PC-9 (cell line): ENCODE data around the gene ATP11C. TPM values are rescaled to one million over a fixed set of nuclear protein-coding genes. Genes with fewer than 3 reads are reported as not detected.

Source experiments
- BruUV-seq: library from RNA; stranded (reverse); fragments of 400-500 nt; replicated peaks from 2 replicates; lab custom pipeline; 2021; lab: Mats Ljungman, UMichigan
- CTCF ChIA-PET: fragments of 300-600 bp; sonication (Branson Sonifier 250); formaldehyde crosslinking; loops from one replicate; lab custom pipeline; 2022; ENCODE audit warnings: antibody characterized with exemption; lab: Charles Lee
- POLR2A ChIA-PET: fragments of 300-600 bp; sonication (Branson Sonifier 250); formaldehyde crosslinking; loops from one replicate; lab custom pipeline; 2022; ENCODE audit warnings: antibody characterized with exemption; ENCODE audit not compliant: unreplicated experiment; lab: Charles Lee
- DNase-seq, 2 experiments: peaks; one replicate each; pipeline versions ENCODE4 v3.0.0 to v3.0.0-alpha.2; 2015 to 2022; ENCODE audit warnings: mixed read lengths in 1 of 2
- H2AFZ ChIP-seq: fragments of 200-600 bp; sonication (generic); 2 replicates; pipeline ENCODE4 v1.8.1; 2017; ENCODE audit warnings: antibody characterized with exemption
- H3F3A ChIP-seq: fragments of 200-600 bp; sonication (generic); 2 replicates; pipeline ENCODE4 v1.8.1; 2017; ENCODE audit warnings: antibody characterized with exemption, mild to moderate bottlenecking, low read depth; ENCODE audit not compliant: insufficient read depth
- H3K27ac ChIP-seq: fragments of 200-600 bp; sonication (generic); 2 replicates; pipeline ENCODE4 v1.6.1; 2016; ENCODE audit warnings: mixed run types
- H3K27me3 ChIP-seq: fragments of 200-600 bp; sonication (generic); 2 replicates; pipeline ENCODE4 v1.6.1; 2016; ENCODE audit warnings: low read depth, mixed run types; ENCODE audit not compliant: insufficient read depth
- H3K36me3 ChIP-seq: fragments of 200-600 bp; sonication (generic); 2 replicates; pipeline ENCODE4 v1.6.1; 2016; ENCODE audit warnings: low read depth, mixed run types
- H3K4me1 ChIP-seq: fragments of 200-600 bp; sonication (generic); replicated peaks from 2 replicates; pipeline ENCODE4 v1.6.1; 2016; ENCODE audit warnings: mixed run types; ENCODE audit not compliant: insufficient read depth
- H3K4me2 ChIP-seq: fragments of 200-600 bp; sonication (generic); 2 replicates; pipeline ENCODE4 v1.6.1; 2017; ENCODE audit warnings: mixed run types
- H3K4me3 ChIP-seq: fragments of 200-600 bp; sonication (generic); 2 replicates; pipeline ENCODE4 v1.6.1; 2016; ENCODE audit warnings: mixed run types
- H3K79me2 ChIP-seq: fragments of 200-600 bp; sonication (generic); 2 replicates; pipeline ENCODE4 v1.6.1; 2017; ENCODE audit warnings: low read depth, mixed run types
- H3K9me2 ChIP-seq: fragments of 200-600 bp; sonication (generic); 2 replicates; pipeline ENCODE4 v1.8.1; 2017; ENCODE audit warnings: mild to moderate bottlenecking; ENCODE audit not compliant: insufficient read depth
- H3K9me3 ChIP-seq: fragments of 200-600 bp; sonication (generic); 2 replicates; pipeline ENCODE4 v1.8.1; 2016; ENCODE audit warnings: low read depth; ENCODE audit not compliant: insufficient read depth
- H4K20me1 ChIP-seq: fragments of 200-600 bp; sonication (generic); 2 replicates; pipeline ENCODE4 v1.8.1; 2017; ENCODE audit not compliant: insufficient read depth
- CTCF ChIP-seq: fragments of 200-600 bp; sonication (generic); conservative IDR thresholded peaks from 2 replicates; pipeline ENCODE4 v1.6.1; 2017; ENCODE audit warnings: mixed run types, antibody characterized with exemption, mild to moderate bottlenecking, moderate library complexity
- EZH2 ChIP-seq: fragments of 200-600 bp; sonication (generic); IDR thresholded peaks from 2 replicates; pipeline ENCODE4 v1.8.0; 2017; ENCODE audit warnings: antibody characterized with exemption, low read depth
- intact Hi-C: fragments of 100-400 bp; cut with micrococcal nuclease; formaldehyde crosslinking; loops from one replicate; pipeline ENCODE4 v1.10.0; 2022; ENCODE audit not compliant: unreplicated experiment
- total RNA-seq: library from RNA; stranded (reverse); gene quantifications from 2 replicates; pipeline ENCODE4 v1.2.3, GENCODE V29; 2021

Gene ATP11C
- total RNA-seq, 1 experiment from 2014 or later: 13.0 TPM

GRCh38 chrX:139692908-139693307 is 239.9 kb downstream of the ATP11C start:
- CTCF ChIA-PET: interaction anchor here (0.6 kb wide), 1 partner anchor 183 kb away, joined by 4 read pairs; no protein-coding TSS in a partner anchor
- Histone ChIP-seq H3K4me1 (no peaks in the 10 kb centered on the region), H3F3A (no peaks in the 10 kb centered on the region), H3K27ac (no peak overlapping the region), H3K36me3 (no peaks in the 10 kb centered on the region), H3K79me2 (no peaks in the 10 kb centered on the region), H2AFZ (no peak overlapping the region), H3K4me2 (no peak overlapping the region), H3K4me3 (no peak overlapping the region), H3K27me3 (peaks cover 11% of the 10 kb centered on the region; the same call in 1 of the 2 replicates), H3K9me3 (no peaks in the 10 kb centered on the region), H4K20me1 (no peaks in the 10 kb centered on the region), H3K9me2 (no peaks in the 10 kb centered on the region)
- DNase-seq: no peak
- POLR2A ChIA-PET: no interaction called here
- TF ChIP-seq CTCF (no peak), EZH2 (no peak)
- intact Hi-C loops: no loop called here
- BruUV-seq: no TSS peak

- BruUV-seq: no TSS peak
- POLR2A ChIA-PET: no interaction called here
- no peak overlapping the region for H3K4me2 ChIP-seq
- H3F3A ChIP-seq: no peaks in the 10 kb centered on the region
- H3K4me3 ChIP-seq: no peak overlapping the region
- TF ChIP-seq CTCF: no peak
- TF ChIP-seq EZH2: no peak
- H3K27me3 ChIP-seq: peaks cover 11% of the 10 kb centered on the region; the same call in 1 of the 2 replicates
- no peak overlapping the region for H3K27ac ChIP-seq
- no peaks in the 10 kb centered on the region for H3K9me2 ChIP-seq
- CTCF ChIA-PET: interaction anchor here (0.6 kb wide), 1 partner anchor 183 kb away, joined by 4 read pairs; no protein-coding TSS in a partner anchor
- H3K79me2 ChIP-seq: no peaks in the 10 kb centered on the region
- H2AFZ ChIP-seq: no peak overlapping the region
- H3K36me3 ChIP-seq: no peaks in the 10 kb centered on the region
- intact Hi-C loops: no loop called here
- no peak for DNase-seq
- no peaks in the 10 kb centered on the region for H3K4me1 ChIP-seq
- no peaks in the 10 kb centered on the region for H3K9me3 ChIP-seq
- H4K20me1 ChIP-seq: no peaks in the 10 kb centered on the region
These were observed 240.4 kb downstream of the ATP11C start for GRCh38 chrX:139692506-139692849.

- H3K79me2 ChIP-seq: no peaks in the 10 kb centered on the region
- BruUV-seq: no TSS peak
- H3K36me3 ChIP-seq: no peaks in the 10 kb centered on the region
- no peaks in the 10 kb centered on the region for H3K9me3 ChIP-seq
- DNase-seq: no peak
- H3K4me1 ChIP-seq: no peaks in the 10 kb centered on the region
- ChIA-PET POLR2A (no interaction called here), CTCF (interaction anchor here (0.6 kb wide), 1 partner anchor 183 kb away, joined by 4 read pairs; no protein-coding TSS in a partner anchor)
- H3K27ac ChIP-seq: no peak overlapping the region
- peaks cover 11% of the 10 kb centered on the region; the same call in 1 of the 2 replicates for H3K27me3 ChIP-seq
- intact Hi-C loops: no loop called here
- TF ChIP-seq EZH2 (no peak), CTCF (no peak)
- H4K20me1 ChIP-seq: no peaks in the 10 kb centered on the region
- H3K9me2 ChIP-seq: no peaks in the 10 kb centered on the region
- H3K4me3 ChIP-seq: no peak overlapping the region
- no peak overlapping the region for H3K4me2 ChIP-seq
- no peaks in the 10 kb centered on the region for H3F3A ChIP-seq
- H2AFZ ChIP-seq: no peak overlapping the region
These were observed 240.9 kb downstream of the ATP11C start for GRCh38 chrX:139691843-139692505.
